ENCODE data around the gene CDC6.
A peak's percentile ranks its signal among the peaks of the same experiment; 100 is the strongest.

The CDC6 gene

DNA sequence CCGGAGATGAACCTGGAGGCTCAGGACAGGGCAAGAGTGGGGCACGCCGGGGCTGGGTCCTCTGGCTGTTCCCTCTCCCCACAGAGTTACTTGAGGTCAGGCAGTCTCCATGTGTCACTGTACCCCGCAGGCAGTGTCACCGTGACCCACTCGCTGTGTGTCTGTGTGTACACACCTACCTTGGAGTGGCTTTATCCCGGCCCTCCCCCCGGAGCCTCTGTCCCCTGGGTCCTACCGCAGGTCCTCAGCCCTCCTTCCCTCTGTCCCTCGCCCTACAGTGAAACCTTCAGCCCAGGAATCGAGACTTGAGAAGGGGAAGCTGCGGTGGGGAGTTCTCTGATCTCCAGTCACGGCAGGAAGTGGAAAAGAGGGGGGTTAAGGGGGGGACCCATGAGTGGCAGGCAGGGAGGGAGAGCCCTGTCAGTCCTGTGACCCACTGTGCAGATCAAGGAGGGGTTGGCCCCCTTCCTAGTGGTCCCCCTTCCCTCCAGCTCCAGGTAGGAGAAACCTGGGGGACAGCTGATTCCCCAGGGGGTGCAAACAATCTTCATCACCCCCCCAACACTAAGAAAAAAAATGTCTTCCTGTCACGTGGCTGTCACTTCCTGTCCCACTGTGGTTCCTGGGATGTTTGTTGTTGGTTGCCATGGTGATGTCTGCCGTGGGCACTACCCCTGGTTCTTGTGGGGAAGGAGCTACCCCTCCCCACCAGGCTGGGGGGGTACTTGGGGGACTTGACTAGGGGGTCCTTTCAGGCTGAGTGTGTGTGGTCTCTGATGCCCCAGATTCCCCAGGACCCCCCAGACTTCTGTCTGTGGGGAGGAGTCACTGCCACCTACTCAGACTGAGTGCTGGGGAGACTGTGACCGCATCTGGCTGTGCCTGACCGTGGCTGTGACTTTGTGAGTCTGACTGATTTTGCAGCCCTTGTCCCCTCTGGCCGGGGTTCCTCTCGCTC, 35.0 kb downstream of the CDC6 start:
- DNase-seq (ENCODE audit: low read depth in 2 of 3, low spot score in 1 of 3): peak; percentile 68 to 74 (median 72)

DNA sequence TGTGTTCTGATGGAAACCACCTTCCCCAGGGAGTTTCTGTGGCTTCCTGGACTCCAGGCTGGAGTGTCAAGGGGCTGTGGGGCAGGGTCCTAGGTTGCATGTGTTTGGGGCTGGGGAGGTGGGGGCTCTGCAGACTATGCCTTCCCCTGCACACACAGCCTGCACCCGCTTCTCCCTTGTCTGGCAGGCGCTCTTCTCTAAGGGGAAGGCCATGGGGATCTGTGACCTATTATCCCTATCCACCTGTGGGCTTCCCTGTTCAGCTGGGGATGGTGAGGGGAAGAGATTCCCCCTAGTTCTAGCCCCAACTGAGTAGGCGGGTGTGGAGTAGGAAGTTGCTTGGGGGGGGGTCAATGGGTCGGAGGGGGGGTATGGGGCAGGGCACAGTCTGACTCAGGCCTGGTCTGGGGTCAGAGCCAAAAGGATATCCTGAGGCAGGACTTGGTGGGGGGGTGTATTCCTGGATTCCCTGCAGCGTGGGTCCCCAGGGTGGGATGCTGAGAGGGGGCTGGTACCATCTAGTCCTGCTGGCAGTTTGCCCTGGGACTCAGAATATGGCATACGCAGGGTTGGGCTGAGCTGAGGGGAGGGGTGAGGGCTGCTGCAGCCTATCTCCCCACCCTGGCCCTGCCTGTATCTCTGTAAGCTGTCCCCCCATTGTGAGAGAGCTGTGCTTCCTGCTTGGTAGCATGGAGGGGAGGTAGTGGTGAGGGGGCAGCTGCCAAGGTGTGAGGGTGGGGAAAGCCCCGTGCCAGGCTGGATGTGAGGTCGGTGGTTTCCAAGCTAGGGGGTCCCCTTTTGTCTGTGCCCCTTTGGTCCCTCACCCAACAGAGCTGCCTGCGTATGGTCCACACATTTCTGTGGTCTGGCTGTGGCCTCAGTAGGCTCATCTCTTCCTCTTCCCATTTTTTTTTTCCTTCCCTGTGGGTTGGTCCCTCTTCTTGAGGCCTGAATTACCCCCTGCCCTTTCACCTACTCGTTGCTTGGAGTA, 36.0 kb downstream of the CDC6 start:
- no peak for DNase-seq (ENCODE audit: low read depth in 2 of 3, low spot score in 1 of 3)

DNA sequence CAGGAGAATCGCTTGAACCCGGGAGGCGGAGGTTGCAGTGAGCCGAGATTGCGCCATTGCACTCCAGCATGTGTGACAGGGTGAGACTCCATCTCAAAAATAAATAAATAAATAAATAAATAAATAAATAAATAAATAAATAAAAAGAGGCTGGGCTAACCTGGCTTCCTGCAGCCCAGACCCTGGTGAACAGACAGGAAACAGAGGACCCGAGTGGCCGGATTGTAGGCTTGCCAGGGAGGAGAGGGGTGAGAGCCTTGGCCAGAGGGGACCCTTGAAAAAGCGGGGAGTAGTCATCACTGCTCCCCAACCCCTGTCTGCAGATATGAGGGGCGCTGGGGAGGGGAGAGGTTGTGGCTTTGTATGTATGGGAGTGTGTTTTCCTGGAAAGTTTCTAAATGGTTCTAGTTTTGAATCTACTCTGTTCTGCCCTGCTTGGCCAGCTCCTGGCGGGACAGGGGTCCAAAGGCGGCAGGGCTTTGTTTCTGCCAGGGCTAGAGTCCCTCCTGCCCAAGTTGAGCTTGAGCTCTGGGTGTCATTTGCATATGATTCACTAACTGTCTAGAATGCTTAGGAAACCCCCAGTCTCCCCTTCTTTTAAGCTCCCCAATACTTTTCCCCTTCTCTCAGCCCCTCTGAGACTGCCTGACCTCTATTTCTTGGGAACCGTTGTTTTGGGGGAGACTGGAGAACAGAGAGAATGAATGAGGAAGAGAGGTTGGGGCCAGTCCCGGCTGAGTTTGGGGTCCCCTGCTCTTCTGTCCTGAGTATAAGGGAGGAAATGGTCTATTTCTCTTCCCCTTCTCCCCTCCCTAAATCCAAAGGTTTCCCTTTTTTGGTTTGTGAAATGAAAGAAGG, 37.7 kb downstream of the CDC6 start:
- DNase-seq (ENCODE audit: low read depth in 2 of 3, low spot score in 1 of 3): no peak

DNA sequence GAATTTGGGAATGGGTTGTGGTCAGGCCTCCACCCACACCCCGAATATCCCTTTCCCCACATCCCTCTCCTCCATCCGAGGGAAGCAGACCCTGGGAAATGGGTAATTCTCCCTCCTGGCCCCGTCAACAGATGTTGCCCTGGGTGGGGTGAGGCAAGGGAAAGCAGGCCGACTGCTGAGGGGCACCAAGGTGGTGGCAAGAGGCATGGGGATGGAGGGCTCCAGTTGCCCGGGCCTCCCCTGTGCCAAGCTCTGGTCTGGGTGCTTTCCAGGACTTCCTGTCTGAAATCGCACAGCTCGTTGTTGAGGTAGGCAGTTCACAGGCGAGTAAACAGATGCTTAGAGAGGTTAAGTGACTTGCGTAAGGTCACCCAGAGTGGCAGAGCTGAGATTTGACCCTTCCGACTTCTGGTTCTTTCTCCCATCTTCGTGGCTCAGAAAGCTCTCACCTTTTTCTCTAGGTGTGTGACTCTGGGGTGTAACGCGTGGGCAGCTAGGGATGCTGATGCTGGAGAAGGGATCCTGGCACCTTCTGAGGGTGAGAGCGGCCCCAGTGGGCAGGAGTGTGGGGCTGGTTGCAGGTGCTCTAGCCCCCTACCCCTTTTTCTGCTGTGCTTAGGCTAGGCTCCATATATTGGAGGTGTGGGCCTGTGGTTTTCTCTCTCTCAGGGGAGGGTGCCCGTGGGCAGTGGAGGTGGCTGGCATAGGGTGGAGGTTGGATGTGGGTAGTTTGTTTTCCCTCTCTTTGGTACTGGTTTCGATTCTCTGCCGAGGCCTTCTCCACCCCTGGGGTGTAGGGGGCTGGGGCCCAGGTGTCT, 38.5 kb downstream of the CDC6 start:
- DNase-seq (ENCODE audit: low read depth in 2 of 3, low spot score in 1 of 3): no peak

DNA sequence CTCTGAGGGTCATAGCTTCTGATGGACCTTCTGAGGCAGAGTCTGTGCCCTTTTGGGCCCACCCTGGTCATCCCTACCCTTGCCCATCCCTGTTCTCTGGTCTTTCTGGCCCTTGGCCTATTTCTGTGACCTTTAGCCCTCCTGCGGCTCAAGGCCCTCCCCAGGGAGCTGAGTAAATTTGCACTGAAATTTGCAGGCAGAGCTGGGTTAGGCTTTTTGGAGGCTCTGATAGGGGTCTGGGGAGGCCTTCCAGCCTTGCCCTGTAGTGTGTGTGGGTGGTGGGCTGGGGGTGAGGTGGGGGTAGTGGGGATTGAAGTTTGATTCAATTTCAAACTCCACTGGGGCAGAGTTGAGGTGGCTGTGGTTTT, 39.1 kb downstream of the CDC6 start:
- no peak for DNase-seq (ENCODE audit: low read depth in 2 of 3, low spot score in 1 of 3)

DNA sequence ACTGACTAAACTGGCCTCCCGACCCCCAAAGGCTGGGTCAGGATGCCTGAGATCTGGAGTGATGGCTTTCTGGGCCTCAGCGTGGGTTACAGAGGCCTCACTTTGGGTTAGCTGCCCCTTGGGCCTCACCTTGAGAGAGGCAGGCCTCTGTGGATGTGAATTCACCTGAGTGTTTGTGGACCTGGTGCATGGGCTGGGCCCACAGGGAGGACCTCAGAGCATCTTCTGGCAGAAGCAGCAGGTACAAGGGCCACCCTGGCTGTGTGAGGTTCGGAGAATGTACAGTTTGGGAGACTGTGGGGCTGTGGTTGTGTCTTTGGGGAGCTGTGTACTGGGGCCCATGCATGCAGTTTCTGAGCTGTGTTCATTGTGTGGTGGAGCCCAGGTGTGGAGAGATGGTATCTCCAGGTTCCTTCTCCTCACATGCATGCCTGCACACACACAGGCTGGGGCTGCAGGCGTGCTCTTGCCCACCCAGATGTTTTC, 39.6 kb downstream of the CDC6 start:
- no peak for DNase-seq (ENCODE audit: low read depth in 2 of 3, low spot score in 1 of 3)

DNA sequence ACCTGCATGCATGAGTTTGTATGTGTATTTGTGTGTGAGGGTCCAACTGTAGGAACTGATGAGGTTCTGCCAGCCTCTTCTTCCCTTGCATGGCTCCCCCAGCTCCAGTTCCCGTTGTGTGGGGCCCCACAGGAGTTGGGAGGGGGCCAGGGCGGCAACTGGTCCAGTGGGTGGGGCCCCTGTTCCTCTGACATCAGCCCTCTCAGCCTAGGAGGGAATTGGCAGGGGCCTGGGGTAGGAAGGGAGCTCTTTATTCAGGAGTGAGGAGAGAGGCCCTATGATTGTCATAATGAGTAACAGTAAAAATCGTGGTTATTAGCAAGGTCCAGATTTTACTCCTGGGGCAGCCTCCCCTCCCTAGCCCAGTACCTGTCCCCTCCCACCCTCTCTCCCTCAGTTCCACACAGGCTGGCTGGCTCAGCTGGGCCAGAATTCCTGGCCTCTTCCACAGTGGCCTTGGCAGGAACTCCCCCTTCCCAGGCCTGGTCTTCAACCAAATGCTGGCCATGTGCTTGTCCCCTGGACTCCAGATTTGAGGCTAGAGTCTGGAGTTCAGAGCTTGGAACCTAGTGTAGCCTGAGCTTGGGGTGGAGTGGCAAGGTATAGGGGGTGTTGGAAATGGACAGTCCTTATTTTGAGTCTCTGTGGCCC, 40.2 kb downstream of the CDC6 start:
- DNase-seq (ENCODE audit: low read depth in 2 of 3, low spot score in 1 of 3): no peak

DNA sequence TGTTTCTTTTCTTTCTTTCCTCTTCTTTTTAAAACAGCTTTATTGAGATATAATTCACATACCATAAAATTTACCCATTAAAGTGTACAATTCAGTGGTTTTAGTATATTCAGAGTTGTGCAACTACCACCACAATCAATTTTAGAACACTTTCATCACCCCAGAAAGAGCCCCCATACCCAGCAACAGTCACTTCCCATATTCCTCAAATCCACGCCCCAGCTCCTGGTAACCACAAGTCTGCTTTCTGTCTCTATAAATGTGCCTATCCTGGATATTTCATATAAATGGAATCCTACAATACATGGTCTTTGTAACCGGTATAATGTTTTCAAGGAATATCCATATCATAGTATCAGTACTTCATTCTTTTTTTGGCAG, 40.7 kb downstream of the CDC6 start:
- DNase-seq (ENCODE audit: low read depth in 2 of 3, low spot score in 1 of 3): no peak

DNA sequence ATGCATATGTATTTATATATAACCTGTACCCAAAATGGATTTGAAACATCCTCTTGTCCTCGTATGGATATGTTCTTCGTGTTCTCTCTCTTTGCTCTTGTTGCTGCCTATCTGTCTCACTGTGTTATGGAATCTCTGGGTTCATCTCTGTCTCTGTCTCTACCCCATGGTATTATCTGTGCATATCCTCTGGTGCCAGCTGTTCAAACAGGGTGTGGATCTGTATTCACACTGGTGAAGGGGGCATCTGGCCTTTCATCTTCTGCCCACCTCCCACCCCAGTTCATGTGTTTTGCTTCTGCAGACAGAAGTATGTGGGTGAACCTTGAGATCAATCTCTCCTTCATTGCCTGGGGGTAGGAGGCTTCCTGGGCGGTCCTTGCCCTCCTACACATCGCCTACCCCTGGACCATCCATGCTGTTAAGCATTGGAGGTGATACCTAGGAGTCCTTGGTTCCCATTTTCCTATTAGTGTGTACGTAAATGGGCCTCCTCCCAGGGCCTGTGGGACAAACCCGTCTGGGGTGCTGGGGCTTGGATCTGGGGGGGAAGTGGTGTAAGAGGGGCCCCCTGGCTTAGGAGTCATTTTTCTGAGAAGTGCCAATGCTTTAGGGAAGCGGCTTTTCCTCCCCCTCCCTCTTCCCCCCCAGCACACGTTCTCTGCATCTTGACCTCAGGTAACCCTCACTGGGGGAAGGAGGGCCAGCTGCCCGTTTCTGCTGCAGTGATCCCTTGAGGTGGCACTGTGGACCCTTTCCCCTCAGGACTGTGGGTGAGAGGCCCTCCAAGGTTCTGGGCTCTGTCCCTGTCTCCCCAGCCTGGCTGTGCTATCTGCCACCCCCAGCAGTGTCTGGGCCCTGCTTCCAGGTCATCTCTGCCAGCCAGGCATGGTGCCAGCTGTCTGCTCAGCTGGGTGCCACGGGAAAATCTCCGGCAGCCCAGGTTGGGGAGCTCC, 42.4 kb downstream of the CDC6 start:
- no peak for DNase-seq (ENCODE audit: low read depth in 2 of 3, low spot score in 1 of 3)

DNA sequence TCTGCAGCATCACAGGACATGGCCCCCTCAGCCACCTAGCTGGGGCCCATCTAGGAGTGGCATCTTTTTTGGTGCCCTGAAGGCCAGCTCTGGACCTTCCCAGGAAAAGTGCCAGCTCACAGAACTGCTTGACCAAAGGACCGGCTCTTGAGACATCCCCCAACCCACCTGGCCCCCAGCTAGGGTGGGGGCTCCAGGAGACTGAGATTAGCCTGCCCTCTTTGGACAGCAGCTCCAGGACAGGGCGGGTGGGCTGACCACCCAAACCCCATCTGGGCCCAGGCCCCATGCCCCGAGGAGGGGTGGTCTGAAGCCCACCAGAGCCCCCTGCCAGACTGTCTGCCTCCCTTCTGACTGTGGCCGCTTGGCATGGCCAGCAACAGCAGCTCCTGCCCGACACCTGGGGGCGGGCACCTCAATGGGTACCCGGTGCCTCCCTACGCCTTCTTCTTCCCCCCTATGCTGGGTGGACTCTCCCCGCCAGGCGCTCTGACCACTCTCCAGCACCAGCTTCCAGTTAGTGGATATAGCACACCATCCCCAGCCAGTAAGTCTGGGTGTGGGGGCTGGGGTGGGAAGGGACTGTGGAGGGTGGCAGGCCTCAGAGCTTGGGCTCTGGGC, 43.3 kb downstream of the CDC6 start:
- no peak for DNase-seq (ENCODE audit: low read depth in 2 of 3, low spot score in 1 of 3)

DNA sequence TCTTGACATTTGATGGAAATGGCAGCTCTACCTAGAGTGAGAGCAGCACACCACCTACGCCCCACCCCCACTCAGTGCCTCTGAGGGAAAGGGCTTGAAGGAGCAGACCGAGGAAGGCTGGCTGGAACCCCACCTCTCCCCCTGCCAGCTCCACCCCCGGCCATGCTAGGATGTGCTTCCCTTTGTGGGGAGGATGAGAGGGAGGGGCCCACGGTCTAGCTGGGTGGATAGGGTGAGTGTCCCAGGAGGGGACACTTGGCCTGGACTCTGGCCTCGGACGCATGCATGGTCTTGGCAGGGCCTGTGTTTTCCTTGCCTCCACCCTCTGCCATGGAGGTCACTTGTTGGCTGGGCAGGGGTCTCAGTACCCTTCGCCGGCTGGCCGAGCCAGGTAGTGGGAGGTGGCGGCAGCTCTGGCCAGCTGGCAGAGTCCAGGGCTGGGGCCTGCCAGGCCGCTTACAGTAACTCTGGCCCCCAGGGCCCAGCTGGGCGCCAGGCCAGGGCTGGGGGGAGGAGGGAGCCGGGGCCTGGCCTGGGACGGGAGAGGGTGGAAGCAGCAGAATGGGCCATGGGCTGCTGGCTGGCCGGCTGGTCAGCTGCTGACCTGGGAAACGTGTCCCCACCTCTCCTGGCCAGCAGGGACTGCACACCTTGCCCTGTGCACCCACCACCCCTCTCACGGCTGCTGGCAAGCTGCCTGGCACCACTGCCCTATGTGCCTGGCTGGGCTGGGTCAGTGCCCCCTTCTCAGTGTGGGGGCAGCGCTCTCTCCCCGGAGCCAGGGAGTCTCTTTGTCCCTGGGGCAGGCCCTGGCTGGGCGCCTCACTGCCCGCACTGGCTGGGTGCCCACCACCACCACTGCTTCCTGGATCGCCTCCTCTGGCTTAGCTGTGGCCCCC, 44.3 kb downstream of the CDC6 start:
- DNase-seq (ENCODE audit: low read depth in 2 of 3, low spot score in 1 of 3): no peak

DNA sequence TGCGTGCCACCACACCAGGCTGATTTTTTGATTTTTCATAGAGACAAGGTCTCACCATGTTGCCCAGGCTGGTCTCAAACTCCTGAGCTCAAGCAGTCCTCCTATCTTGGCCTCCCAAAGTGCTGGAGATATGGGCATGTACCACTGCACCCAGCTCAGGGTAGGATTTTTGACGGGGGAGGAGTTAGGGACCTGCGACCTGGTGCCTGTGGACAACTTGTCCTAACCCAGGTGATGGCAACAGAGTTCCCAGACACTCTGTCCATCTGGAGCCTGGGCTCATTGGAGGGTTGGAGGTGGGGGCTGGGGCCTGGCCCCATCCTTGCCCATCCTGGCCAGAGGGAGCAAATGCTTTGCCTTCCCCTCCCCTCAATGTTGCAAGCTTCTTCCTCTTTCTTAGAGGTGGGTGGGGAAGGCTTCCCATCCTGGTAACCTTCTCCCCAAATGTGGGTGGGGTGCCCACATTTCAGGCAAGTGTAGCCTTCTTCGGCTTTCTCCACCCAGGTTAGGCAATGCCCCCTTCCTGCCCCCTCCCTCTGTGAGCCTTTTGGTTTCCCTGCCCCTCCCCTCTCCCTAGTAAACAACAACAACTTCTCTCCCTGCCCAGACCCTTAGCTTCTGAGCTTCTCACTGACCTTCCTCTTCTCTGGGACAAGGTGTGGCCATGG, 46.2 kb downstream of the CDC6 start:
- no peak for DNase-seq (ENCODE audit: low read depth in 2 of 3, low spot score in 1 of 3)

DNA sequence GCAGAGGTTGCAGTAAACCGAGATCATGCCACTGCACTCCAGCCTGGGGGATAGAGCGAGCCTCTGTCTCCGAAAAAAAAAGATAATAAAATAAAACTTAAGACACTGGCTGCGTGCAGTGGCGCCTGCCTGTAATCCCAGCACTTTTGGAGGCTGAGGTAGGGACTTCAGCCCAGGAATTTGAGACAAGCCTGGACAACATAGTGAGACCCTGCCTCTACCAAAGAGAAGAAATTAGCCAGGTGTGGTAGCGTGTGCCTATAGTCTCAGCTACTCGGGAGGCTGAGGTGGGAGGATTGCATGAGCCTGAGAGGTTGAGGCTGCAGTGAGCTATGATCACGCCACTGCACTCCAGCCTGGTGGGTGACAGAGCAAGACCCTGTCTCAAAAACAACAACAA, 47.9 kb downstream of the CDC6 start:
- DNase-seq (ENCODE audit: low read depth in 2 of 3, low spot score in 1 of 3): no peak

DNA sequence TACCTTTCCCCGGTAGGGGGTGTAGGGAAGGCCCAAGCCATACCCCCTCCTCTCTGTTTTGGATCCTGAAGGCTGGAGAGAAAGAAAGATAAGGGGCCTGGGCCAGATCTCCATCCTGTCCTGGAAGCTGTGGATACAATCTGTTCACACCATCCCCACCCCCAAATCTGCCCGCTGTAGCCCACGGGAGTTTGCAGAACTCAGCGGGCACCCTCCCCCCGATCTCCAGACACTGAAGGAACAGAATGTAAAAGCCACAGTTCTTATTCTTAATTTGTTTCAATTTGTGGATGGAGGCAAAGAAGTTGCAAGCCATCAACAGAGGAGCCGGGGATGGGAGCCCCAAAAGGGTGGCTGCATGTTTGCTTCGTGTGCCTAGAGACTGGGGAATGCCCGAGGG, 49.7 kb downstream of the CDC6 start:
- no peak for DNase-seq (ENCODE audit: low read depth in 2 of 3, low spot score in 1 of 3)

DNA sequence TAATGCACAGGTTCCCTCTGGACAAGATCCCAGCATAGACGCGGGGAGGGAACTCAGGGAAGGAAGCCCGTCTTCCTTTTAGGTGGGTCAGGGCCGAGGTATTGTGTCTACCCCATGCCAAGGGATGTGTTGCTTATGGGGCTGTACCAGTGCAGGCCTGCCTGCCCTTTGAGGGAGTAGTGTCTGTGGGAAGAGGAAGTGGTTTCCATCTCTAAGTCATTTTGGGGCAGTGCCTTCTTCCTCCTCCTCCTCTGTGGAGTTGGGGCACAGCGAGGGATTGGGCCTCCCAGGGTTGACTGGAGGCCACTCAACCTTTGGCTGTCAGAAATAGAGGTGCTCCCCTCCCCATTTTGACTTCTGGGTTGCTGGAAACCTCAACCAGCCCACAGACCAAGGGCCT, 50.4 kb downstream of the CDC6 start:
- DNase-seq (ENCODE audit: low read depth in 2 of 3, low spot score in 1 of 3): no peak

DNA sequence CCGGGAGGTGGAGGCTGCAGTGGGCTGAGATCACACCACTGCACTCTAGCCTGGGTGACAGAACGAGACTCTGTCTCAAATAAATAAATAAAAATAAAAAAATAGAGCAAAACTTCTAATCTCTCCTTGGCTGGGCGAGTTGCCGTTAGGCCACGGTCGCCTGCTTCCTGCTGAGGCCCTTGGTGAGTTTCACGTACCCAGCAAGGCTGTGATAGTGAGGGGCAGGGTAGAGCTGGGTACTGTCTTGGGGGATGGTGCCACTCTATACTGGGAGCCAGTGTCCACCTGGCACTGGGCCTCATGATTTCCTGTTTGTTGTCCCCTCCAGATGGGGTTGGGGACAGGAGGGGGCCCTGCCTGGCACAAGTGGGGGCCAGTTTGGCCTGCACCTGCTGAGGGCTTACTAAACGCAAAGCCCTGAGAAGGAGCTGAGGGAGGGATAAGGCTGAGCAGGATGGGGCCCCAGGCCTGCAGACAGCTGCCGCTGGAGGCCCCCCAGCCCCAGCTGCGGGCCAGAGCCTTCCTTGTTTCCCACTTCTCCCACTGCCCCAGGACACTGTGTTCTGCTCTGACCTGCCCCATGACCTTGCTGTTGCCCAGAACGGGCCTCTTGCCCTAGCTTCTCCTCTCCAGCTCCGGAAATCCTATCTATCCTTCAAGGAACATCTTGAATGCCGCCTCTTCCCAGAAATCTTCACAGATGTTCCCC, 51.4 kb downstream of the CDC6 start:
- no peak for DNase-seq (ENCODE audit: low read depth in 2 of 3, low spot score in 1 of 3)

Data from stimulated activated CD4-positive, alpha-beta T cell treated with anti-CD3 and anti-CD28 coated beads, Interleukin-12 subunit alpha, Interleukin-12 subunit beta, amount 100 ng/mL, for 48 hours (primary cell).